ENCODE data around the gene PRSS53. TPM values are rescaled to one million over a fixed set of nuclear protein-coding genes. Genes with fewer than 3 reads are reported as not detected.
"Not testable (repeated sequence)": the region's sequence is repeated elsewhere in the genome, so short reads cannot be mapped to it uniquely, and the experiment has no call there.

The PRSS53 gene
- 1 to 10 TPM; 2.5 TPM for total RNA-seq

GRCh38 chr16:31088459-31089183 is at the start of gene PRSS53:
Gene PRSS53 (minus strand): TSS chr16:31088943. CDS start chr16:31088809, 134 bp downstream.
- Histone ChIP-seq H3K36me3 (peaks cover 0 to 8% of the 10 kb centered on the region in 2 donors), H3K4me1 (replicated peaks) (no peaks in the 10 kb centered on the region), H3K27me3 (replicated peaks; ENCODE audit: insufficient read depth) (no peaks in the 10 kb centered on the region), H3K9me3 (no peaks in the 10 kb centered on the region), H3K4me3 (no peak within 1 kb of the TSS), H3K27ac (peak within 1 kb of the TSS in 1 of 2 donors; percentile 18)
- 71% methylated on average over 15 of the region's 15 CpGs for WGBS
- no peak for DNase-seq (ENCODE audit: low spot score)
- intact Hi-C loops (cut with DNase I): no loop called here
- TF ChIP-seq CTCF (IDR thresholded peaks at IDR 0.05) (no peak), POLR2AphosphoS5 (IDR thresholded peaks at IDR 0.05) (no peak), POLR2A (IDR thresholded peaks at IDR 0.05) (no peak)

- H3K36me3 ChIP-seq; H3K27me3 ChIP-seq (replicated peaks; ENCODE audit: insufficient read depth); H3K27ac ChIP-seq; H3K4me3 ChIP-seq; DNase-seq (ENCODE audit: low spot score); H3K9me3 ChIP-seq; intact Hi-C loops (cut with DNase I): not testable (repeated sequence)
- H3K4me1 ChIP-seq (replicated peaks): peaks cover 15% of the 10 kb centered on the region
- 92% methylated on average over 20 of the region's 20 CpGs for WGBS
Measured at GRCh38 chr16:31136822-31137499, 48.2 kb upstream of the PRSS53 start.

GRCh38 chr16:31136287-31136662 is 47.5 kb upstream of the PRSS53 start:
- peaks cover 9% of the 10 kb centered on the region for H3K4me1 ChIP-seq (replicated peaks)
- WGBS: 77% methylated on average over 6 of the region's 6 CpGs
- H3K36me3 ChIP-seq: no peaks in the 10 kb centered on the region
- DNase-seq (ENCODE audit: low spot score): no peak
- H3K4me3 ChIP-seq: no peak overlapping the region
- peak overlapping the region in 1 of 2 donors; percentile 92 for H3K27ac ChIP-seq
- no peaks in the 10 kb centered on the region for H3K9me3 ChIP-seq
- intact Hi-C loops (cut with DNase I): no loop called here
- TF ChIP-seq CTCF (IDR thresholded peaks at IDR 0.05) (no peak), POLR2AphosphoS5 (IDR thresholded peaks at IDR 0.05) (no peak), POLR2A (IDR thresholded peaks at IDR 0.05) (no peak)
- no peaks in the 10 kb centered on the region for H3K27me3 ChIP-seq (replicated peaks; ENCODE audit: insufficient read depth)

GRCh38 chr16:31135535-31136286 is 47.0 kb upstream of the PRSS53 start, which contains the start of gene PRSS8:
Gene PRSS8 (minus strand): TSS chr16:31135727. CDS start chr16:31135498, 229 bp downstream.
- 20% methylated on average over 22 of the region's 22 CpGs for WGBS
- peak; percentile 92 for DNase-seq (ENCODE audit: low spot score)
- intact Hi-C loops (cut with DNase I): no loop called here
- no peaks in the 10 kb centered on the region for H3K27me3 ChIP-seq (replicated peaks; ENCODE audit: insufficient read depth)
- H3K27ac ChIP-seq: peak within 1 kb of the TSS; percentile 92 to 94
- TF ChIP-seq POLR2AphosphoS5 (IDR thresholded peaks at IDR 0.05) (peak; percentile 88), POLR2A (IDR thresholded peaks at IDR 0.05) (peak; percentile 98), CTCF (IDR thresholded peaks at IDR 0.05) (peak in 1 of 4 experiments; percentile 6)
- H3K36me3 ChIP-seq: no peaks in the 10 kb centered on the region
- peaks cover 8% of the 10 kb centered on the region for H3K4me1 ChIP-seq (replicated peaks)
- H3K9me3 ChIP-seq: no peaks in the 10 kb centered on the region
- H3K4me3 ChIP-seq: peak within 1 kb of the TSS; percentile 62 to 69
